GM12878 (cell line): ENCODE data around the gene SHROOM3. TPM values are rescaled to one million over a fixed set of nuclear protein-coding genes. Genes with fewer than 3 reads are reported as not detected.

Experiments used
- ATAC-seq: fragments of 200-7000 bp; cut with Tn5 transposase; 3 replicates; pipeline ENCODE4 v1.9.1; 2020; ENCODE audit warnings: mild to moderate bottlenecking, moderate library complexity
- BruUV-seq: library from RNA; stranded (reverse); fragments of 400-500 nt; replicated peaks from 2 replicates; lab custom pipeline; 2021; lab: Mats Ljungman, UMichigan
- CTCF ChIA-PET: fragments of 300-600 bp; sonication (Branson Sonifier 250); formaldehyde crosslinking; extraction: SDS; loops from one replicate; lab custom pipeline; 2021; ENCODE audit warnings: inconsistent platforms; lab: Yijun Ruan, JAX
- POLR2A ChIA-PET: fragments of 350-600 bp; formaldehyde crosslinking; extraction: SDS; loops from one replicate; lab custom pipeline; 2021; ENCODE audit warnings: inconsistent platforms; lab: Charles Lee
- RAD21 ChIA-PET: fragments of 300-600 bp; sonication (Branson Sonifier 250); formaldehyde crosslinking; loops from one replicate; lab custom pipeline; 2023; ENCODE audit warnings: antibody characterized with exemption; ENCODE audit not compliant: unreplicated experiment; lab: Charles Lee
- SMC1A ChIA-PET: fragments of 300-600 bp; sonication (Branson Sonifier 250); formaldehyde crosslinking; loops from one replicate; lab custom pipeline; 2023; ENCODE audit not compliant: unreplicated experiment, uncharacterized antibody; lab: Charles Lee
- DNase-seq: peaks from one replicate; pipeline ENCODE4 v3.0.0-alpha.2; 2011; ENCODE audit warnings: low read depth, low spot score
- FAIRE-seq: peaks from 3 replicates; lab custom pipeline; 2011; peaks lifted over from hg19 to GRCh38; lab: Jason Lieb, UNC
- H2AFZ ChIP-seq: 2 replicates; pipeline ENCODE4 v1.6.0; 2011; ENCODE audit warnings: low read depth, low read length, control low read depth; ENCODE audit not compliant: control insufficient read depth
- H3K27ac ChIP-seq: 2 replicates; pipeline ENCODE4 v1.5.1; 2011; ENCODE audit warnings: control low read depth; ENCODE audit not compliant: control insufficient read depth, insufficient read depth
- H3K27me3 ChIP-seq, 2 experiments: replicated peaks in 1 of 2; 2 replicates each; pipeline versions ENCODE4 v1.6.0 to v1.6.1; 2011; ENCODE audit warnings: low read length in 1 of 2; ENCODE audit not compliant: control insufficient read depth in 2 of 2, insufficient read depth in 2 of 2
- H3K36me3 ChIP-seq, 2 experiments: 2 replicates each; pipeline ENCODE4 v1.5.1; 2011; ENCODE audit warnings: low read length in 1 of 2; ENCODE audit not compliant: control insufficient read depth in 2 of 2, insufficient read depth in 2 of 2
- H3K4me1 ChIP-seq: 2 replicates; pipeline ENCODE4 v1.6.1; 2011; ENCODE audit warnings: mild to moderate bottlenecking, low read length, moderate library complexity, mixed read lengths; ENCODE audit not compliant: control insufficient read depth, insufficient read depth
- H3K4me2 ChIP-seq: 2 replicates; pipeline ENCODE4 v1.6.0; 2011; ENCODE audit warnings: control low read depth; ENCODE audit not compliant: control insufficient read depth, insufficient read depth
- H3K4me3 ChIP-seq: fragments of 200-600 bp; sonication (generic); 2 replicates; pipeline ENCODE4 v1.5.1; 2016
- H3K79me2 ChIP-seq: 2 replicates; pipeline ENCODE4 v1.6.0; 2011; ENCODE audit warnings: low read length; ENCODE audit not compliant: control insufficient read depth, insufficient read depth
- H3K9ac ChIP-seq: 2 replicates; pipeline ENCODE4 v1.8.0; 2011; ENCODE audit warnings: low read length, control low read depth, mixed read lengths; ENCODE audit not compliant: control insufficient read depth, insufficient read depth
- H3K9me3 ChIP-seq: replicated peaks from 3 replicates; pipeline ENCODE4 v1.5.1; 2011; ENCODE audit warnings: mild to moderate bottlenecking, low read length; ENCODE audit not compliant: control insufficient read depth, insufficient read depth
- H4K20me1 ChIP-seq: 2 replicates; pipeline ENCODE4 v1.6.0; 2011; ENCODE audit not compliant: control insufficient read depth, insufficient read depth
- HDAC6 ChIP-seq: fragments of 200-600 bp; sonication (generic); IDR thresholded peaks from one replicate; pipeline ENCODE4 v1.8.0; 2017; ENCODE audit warnings: antibody characterized with exemption; ENCODE audit not compliant: unreplicated experiment
- PML ChIP-seq: IDR thresholded peaks from 2 replicates; pipeline ENCODE4 v1.6.1; 2012; ENCODE audit warnings: low read length, inconsistent platforms
- SIN3A ChIP-seq: IDR thresholded peaks from 2 replicates; pipeline ENCODE4 v1.6.1; 2012; ENCODE audit warnings: low read depth, low read length, improper control_type of control experiment
- SUPT20H ChIP-seq: IDR thresholded peaks from 2 replicates; pipeline ENCODE4 v1.6.1; 2011; ENCODE audit warnings: low read depth, mild to moderate bottlenecking, low read length, moderate library complexity, borderline replicate concordance; ENCODE audit not compliant: control insufficient read depth
- WGBS: methylation state at CpG from one replicate; pipeline ENCODE4 v1.1.6; 2016; ENCODE audit warnings: low lambda C conversion rate; ENCODE audit not compliant: insufficient replicate concordance, insufficient coverage; ENCODE audit errors: missing lambda C conversion rate; 5-methylcytosine and 5-hydroxymethylcytosine counted together
- in situ Hi-C: fragments of 300-500 bp; cut with MboI; formaldehyde crosslinking; loops from 9 replicates; pipeline ENCODE4 v1.14.3; 2018; ENCODE audit warnings: mixed read lengths
- intact Hi-C: fragments of 100-400 bp; cut with micrococcal nuclease; formaldehyde crosslinking; loops from one replicate; pipeline ENCODE4 v1.14.2; 2022; ENCODE audit not compliant: unreplicated experiment
- polyA plus RNA-seq, 11 experiments: library from polyadenylated mRNA; depleted of rRNA in 4 of 11; unstranded in 6 of 11; stranded (reverse) in 5 of 11; fragments of >200 nt; fragmentation: Nextera tagmentation in 4 of 11; fragmentation: Illumina TruSeq in 1 of 11; extraction: Ambion mirVana in 4 of 11; extraction: Trizol in 1 of 11; gene quantifications; 1 replicate in 1 of 11; 2 replicates in 10 of 11; pipeline versions ENCODE4 v1.2.1 to v1.2.3, GENCODE V29; 2011 to 2016; ENCODE audit warnings: inconsistent platforms in 2 of 11, missing spikeins in 2 of 11, low read depth in 1 of 11
- total RNA-seq, 4 experiments: library from RNA; depleted of rRNA in 3 of 4; stranded (reverse); fragments of >200 nt in 3 of 4; fragmentation: Illumina TruSeq in 1 of 4; extraction: Trizol in 1 of 4; gene quantifications; 2 replicates each; pipeline versions ENCODE4 v1.2.1 to v1.2.3, GENCODE V29; 2013 to 2021
- TF ChIP-seq, protein P1 (sequence below): fragments of 150-350 bp; IDR thresholded peaks from 2 replicates; pipeline ENCODE4 v1.6.1; 2014; ENCODE audit warnings: mild to moderate bottlenecking, low read depth, low read length
- TF ChIP-seq, protein P2 (sequence below): fragments of 450-650 bp; IDR thresholded peaks from 2 replicates; pipeline ENCODE4 v1.6.1; 2017; ENCODE audit warnings: low read depth, mild to moderate bottlenecking, moderate library complexity
- TF ChIP-seq, protein P3 (sequence below): IDR thresholded peaks from 2 replicates; pipeline ENCODE4 v1.6.1; 2012; ENCODE audit warnings: low read depth, low read length, improper control_type of control experiment

Gene SHROOM3
- total and polyA plus RNA-seq, 10 of the 15 experiments (the other 5 are each of a cell fraction or from before 2014, with no cell fraction given) = under 0.01 to 0.29 (median 0.08) TPM; not detected in 1

DNA sequence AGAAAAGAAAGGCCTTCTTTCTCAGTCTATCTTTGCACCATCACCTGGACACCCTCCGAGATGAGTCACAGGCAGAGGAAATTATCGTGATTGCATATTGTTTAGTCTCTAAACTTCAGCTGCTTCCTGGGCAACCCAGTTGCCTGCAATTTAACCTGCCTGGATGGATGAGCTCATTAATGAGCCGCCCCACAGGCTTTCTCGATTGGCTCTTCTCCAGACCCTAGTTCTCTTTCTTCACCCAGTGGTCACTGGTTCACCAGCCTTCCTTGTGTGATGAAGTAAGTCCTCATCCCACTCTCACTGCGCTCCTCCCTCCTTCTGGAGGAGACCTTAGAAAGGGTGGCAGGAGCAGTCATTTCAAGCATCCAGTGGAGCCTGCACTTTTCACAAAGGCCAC lies 368.5 kb downstream of the SHROOM3 start:
- Histone ChIP-seq H3K9ac (no peak overlapping the region), H3K9me3 (peaks cover 12% of the 10 kb centered on the region), H3K4me3 (no peak overlapping the region), H3K4me1 (no peaks in the 10 kb centered on the region), H3K27me3 (no peaks in the 10 kb centered on the region), H3K27ac (no peak overlapping the region), H3K36me3 (no peaks in the 10 kb centered on the region), H4K20me1 (no peaks in the 10 kb centered on the region), H2AFZ (no peak overlapping the region), H3K79me2 (no peaks in the 10 kb centered on the region), H3K4me2 (no peak overlapping the region)
- no peak for ATAC-seq
- TF ChIP-seq, protein P1, sequence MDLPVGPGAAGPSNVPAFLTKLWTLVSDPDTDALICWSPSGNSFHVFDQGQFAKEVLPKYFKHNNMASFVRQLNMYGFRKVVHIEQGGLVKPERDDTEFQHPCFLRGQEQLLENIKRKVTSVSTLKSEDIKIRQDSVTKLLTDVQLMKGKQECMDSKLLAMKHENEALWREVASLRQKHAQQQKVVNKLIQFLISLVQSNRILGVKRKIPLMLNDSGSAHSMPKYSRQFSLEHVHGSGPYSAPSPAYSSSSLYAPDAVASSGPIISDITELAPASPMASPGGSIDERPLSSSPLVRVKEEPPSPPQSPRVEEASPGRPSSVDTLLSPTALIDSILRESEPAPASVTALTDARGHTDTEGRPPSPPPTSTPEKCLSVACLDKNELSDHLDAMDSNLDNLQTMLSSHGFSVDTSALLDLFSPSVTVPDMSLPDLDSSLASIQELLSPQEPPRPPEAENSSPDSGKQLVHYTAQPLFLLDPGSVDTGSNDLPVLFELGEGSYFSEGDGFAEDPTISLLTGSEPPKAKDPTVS = no peak
- TF ChIP-seq HDAC6 (no peak), SUPT20H (no peak), SIN3A (no peak), PML (no peak)
- TF ChIP-seq, protein P2, sequence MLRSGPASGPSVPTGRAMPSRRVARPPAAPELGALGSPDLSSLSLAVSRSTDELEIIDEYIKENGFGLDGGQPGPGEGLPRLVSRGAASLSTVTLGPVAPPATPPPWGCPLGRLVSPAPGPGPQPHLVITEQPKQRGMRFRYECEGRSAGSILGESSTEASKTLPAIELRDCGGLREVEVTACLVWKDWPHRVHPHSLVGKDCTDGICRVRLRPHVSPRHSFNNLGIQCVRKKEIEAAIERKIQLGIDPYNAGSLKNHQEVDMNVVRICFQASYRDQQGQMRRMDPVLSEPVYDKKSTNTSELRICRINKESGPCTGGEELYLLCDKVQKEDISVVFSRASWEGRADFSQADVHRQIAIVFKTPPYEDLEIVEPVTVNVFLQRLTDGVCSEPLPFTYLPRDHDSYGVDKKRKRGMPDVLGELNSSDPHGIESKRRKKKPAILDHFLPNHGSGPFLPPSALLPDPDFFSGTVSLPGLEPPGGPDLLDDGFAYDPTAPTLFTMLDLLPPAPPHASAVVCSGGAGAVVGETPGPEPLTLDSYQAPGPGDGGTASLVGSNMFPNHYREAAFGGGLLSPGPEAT = no peak
- TF ChIP-seq, protein P3, sequence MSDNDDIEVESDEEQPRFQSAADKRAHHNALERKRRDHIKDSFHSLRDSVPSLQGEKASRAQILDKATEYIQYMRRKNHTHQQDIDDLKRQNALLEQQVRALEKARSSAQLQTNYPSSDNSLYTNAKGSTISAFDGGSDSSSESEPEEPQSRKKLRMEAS = no peak
- in situ Hi-C loops (no loop called here), intact Hi-C loops (no loop called here)
- ChIA-PET POLR2A (no interaction called here), RAD21 (no interaction called here), CTCF (no interaction called here), SMC1A (no interaction called here)
- no peak for FAIRE-seq
- no TSS peak for BruUV-seq
- WGBS = 67% methylated on average over 5 of the region's 5 CpGs
- no peak for DNase-seq
